Ecto neural progenitor cell (in vitro differentiated cells): ENCODE results near the gene ZBTB21.
"Not testable (repeated sequence)": the region's sequence is repeated elsewhere in the genome, so short reads cannot be mapped to it uniquely, and the experiment has no call there.

Experiments
- DNase-seq: peaks from one replicate; pipeline ENCODE4 v3.0.0-alpha.2; 2018; ENCODE audit warnings: low spot score

Gene ZBTB21

DNA sequence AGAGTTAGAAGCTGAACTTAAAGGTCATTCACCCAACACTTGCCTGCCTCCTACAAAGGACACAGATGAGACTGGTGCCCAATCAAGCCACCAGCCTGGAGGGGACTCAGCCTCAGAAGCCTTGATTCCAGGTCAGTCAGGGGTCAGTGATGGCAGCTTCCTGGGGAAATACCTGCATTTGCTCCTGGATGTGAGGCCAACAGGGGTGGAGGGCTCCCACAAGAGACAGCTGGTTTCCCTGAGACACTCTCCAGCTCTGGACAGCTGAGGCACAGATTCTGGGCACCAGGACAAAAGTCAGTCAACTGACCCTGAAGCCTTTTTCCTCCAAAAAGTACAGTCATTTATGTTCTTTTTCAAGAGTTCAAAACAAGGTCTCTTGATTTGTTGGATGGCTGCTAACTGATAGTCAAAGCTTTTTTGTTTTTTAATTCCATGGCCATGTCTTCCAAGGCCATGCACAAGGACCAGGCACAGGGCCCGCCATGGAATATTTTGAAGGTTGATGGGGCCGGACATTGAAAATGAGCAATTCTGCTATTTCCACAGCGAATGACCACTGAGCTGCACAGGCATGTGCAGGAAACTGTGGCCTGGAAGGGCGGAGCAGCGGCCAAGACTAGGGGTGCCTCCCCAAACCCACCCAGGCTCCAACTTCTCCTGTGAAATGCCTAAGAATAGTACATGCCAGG, 58.1 kb downstream of the ZBTB21 start:
- DNase-seq = no peak

DNA sequence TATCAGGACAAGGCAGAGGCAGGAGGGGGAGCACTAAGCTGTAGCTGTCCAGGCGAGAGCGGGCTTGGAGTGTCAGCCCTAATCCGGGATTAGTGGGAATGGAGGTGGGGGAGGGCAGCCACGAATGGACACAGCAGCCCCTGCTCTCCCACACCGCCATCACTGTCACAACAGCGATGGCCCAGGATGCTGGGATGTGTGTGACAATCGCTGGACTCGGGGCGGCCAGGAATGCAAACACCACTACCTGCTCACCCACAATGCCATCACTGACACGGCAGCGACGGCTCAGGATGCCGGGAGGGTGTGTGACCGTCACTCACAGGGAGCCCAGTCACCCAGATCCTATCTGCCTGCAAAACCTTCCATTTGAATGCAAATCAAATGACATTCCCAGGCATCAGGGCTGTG, 59.2 kb downstream of the ZBTB21 start:
- DNase-seq = peak; percentile 72

DNA sequence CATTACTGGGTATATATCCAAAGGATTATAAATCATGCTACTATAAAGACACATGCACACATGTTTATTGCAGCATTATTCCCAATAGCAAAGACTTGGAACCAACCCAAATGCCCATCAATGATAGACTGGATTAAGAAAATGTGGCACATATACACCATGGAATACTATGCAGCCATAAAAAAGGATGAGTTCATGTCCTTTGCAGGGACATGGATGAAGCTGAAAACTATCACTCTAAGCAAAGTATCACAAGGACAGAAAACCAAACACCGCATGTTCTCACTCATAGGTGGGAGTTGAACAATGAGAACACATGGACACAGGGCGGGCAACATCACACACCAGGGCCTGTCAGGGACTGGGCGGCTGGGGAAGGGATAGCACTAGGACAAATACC, 60.5 kb downstream of the ZBTB21 start:
- DNase-seq = not testable (repeated sequence)

DNA sequence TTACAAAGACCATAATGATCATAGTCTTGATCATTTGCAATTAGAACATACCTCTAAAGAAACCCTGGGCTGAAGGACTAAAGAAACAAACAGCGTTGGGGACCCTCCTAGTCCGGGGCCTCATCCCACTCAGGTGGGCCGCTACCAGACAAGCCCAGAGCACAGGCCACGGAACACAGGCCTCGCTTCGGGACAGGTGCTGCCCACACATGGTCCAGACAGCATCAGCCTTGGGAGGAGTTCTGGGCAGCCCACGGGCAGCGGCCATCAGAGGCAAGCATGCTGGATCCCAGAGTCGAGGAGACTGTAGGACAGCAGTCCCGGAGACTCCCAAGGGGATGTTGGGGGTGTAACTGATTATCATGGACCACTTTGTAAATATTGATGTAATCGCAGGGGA, 61.3 kb downstream of the ZBTB21 start:
- no peak for DNase-seq

DNA sequence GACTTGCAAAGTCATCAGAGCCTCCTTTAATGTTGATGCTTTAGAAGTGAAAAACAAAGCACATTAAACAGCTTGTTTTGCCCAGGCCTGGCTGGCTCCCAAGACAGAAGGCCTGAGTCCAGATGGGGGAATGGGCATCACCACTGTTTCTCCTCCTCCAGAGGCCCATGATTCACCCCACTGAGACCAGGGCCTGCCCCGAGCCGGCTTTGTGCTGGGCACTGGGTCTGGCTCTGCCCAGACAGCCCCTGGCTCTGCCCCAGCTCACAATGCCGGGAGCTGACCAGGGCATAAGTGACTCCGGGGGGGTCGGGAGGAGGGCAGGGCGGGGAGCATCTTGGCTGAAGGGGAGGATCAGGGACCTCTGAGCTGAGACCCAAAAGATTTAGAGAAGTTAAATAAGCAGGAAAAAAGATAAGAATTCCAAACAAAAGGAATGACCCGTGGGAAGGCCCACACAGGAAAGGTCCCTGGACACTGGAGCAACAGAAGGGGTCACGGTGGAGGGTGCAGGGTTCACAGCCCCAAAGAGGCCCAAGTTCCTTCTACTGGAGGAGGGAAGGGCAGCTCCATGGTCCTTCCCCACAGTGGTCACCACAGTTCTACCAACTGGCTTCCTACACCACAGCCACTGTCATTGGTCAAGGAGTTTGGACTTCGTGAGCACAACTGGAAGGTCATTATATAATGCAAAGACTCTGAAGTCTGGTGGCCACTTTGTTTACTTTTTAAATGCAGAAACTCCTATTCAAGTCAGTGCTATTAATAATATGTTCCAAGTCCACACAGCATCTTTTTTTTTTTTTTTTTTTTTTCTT, 61.9 kb downstream of the ZBTB21 start:
- DNase-seq = no peak

DNA sequence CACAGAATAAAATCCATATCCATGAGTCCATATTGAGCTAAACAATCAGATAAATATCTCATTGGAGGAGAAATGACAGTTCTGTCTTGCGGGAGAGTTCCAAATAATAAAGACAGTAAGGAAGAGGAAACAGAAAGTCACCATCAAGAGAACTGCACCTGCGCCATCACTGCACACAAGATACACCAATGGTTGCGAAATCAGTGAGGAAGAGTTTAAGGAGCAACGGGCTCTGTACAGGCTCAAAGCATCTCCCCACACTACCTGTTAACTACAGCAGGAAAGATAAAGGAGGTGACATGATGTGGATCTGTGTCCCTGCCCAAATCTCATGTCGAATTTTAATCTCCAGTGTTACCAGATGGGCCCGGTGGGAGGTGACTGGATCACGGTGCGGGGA, 64.2 kb downstream of the ZBTB21 start:
- no peak for DNase-seq

DNA sequence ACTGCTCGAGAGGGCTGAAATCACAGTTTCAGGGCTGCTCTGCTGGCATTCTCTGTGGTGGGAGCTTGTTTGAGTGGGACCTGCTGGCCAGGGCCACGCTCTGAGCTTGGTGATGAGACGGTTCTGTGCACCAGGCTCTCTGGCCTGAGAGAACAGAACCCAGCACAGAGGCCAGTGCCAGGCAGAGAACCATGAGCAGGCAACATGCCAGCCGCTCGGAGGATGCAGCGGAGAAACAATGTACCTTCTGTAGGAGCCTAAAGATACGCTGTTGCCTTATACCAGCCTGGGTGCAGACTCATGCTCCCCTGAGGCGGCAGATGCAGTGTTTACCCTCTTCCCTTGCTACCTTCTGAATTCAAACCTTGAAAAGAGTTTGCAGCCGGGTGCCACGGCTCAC, 66.3 kb downstream of the ZBTB21 start:
- DNase-seq = no peak

DNA sequence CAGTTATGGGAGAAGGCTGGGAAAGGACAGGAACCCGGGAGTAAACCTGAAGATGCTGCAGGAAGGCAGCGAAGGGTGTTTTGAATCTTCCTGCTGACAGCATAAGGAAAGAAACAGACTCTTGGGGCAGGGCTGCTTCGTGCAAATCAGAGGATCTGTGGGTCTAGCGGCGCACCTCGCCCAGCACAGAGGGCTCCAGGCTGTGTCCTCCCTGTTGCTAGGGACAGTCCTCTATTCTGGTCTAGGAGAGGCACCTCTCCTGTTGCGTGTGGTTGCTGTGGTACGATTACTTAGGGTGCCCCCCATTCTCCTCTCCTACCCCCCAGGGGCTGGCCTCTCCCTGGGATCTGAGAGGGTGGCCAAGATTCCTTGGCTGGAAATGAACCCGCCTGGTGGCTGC, 67.7 kb downstream of the ZBTB21 start:
- DNase-seq = no peak

DNA sequence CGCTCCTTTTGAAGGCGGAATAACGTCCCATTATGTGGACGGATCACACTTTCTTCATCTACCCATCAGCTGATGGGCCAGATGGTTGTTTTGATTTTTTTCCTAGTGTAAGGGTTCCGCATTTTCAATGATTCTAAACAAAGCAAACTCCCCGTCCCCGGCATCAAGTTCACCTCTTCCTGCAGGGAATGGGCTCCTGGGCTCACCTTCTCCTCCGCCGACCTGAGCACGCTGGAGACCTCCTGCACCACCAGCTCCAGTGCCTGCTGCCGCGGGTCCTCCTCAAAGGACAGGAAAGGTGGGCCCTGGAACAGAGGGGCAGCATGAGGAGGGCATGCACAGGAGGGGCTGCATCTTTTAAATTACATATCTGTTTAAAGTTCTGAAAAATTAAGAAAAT, 68.2 kb downstream of the ZBTB21 start:
- no peak for DNase-seq

DNA sequence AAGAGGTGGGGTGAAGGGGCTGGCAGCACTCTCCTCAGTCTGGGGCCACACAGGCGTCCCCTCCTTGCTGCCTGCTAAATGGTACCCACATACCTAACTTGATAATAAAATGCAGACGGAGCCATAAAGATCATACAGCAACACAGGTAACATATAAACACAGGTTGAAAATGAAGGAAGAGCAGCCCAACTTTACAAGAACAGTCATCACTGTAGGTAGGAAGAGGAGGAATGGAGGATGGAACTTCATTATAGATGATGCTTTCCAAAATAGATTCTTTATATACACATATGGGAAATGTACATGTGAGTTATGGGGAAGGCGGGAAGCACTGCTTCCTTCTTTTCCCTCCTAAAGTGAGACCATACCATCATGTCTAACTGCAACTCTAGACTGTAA, 69.7 kb downstream of the ZBTB21 start:
- DNase-seq = no peak

DNA sequence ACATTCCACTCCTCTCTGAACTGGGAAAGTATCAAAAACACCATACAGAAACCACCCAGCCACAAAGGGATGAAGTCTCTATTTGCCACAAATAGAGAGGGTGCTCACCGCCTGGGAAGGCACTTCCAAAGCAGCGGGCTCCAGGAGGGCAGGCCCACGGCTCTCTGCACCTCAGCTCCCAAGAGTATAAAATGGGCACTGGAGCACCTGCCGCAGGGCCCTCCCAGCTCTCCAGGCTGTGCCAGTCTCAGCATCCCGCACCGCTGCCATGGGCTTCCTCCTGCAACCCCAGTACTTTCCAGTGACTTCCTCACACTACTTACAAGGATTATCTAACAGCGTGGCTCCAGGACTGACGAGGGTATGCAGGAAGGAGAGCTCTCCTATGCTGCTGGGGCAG, 70.8 kb downstream of the ZBTB21 start:
- no peak for DNase-seq
